Activated CD8-positive, alpha-beta memory T cell treated with anti-CD3 and anti-CD28 coated beads, Interleukin-2, amount 10 ng/mL, durations not matched to agents 7 days and 5 days (primary cell): ENCODE results near the gene ETS1. TPM values are rescaled to one million over a fixed set of nuclear protein-coding genes. Genes with fewer than 3 reads are reported as not detected.

ENCODE experiments used
- ATAC-seq: fragments of 150-1000 bp; cut with Tn5 transposase; one replicate; pipeline ENCODE4 v1.10.0; 2021; ENCODE audit warnings: moderate library complexity
- CTCF ChIA-PET: fragments of 350-600 bp; sonication (Branson Sonifier 250); formaldehyde crosslinking; loops from one replicate; lab custom pipeline; 2021; ENCODE audit warnings: antibody characterized with exemption; lab: Charles Lee
- DNase-seq: peaks from one replicate; pipeline ENCODE4 v3.0.0-alpha.2; 2020
- H3K27ac Mint-ChIP-seq: one replicate; pipeline ENCODE4 v1.8.0; 2021; ENCODE audit warnings: mild to moderate bottlenecking, mixed read lengths
- H3K27me3 Mint-ChIP-seq: one replicate; pipeline ENCODE4 v1.8.0; 2021; ENCODE audit warnings: mixed read lengths
- H3K36me3 Mint-ChIP-seq: one replicate; pipeline ENCODE4 v1.8.0; 2021; ENCODE audit warnings: mild to moderate bottlenecking, mixed read lengths
- H3K4me1 Mint-ChIP-seq: one replicate; pipeline ENCODE4 v1.8.0; 2021; ENCODE audit warnings: mixed read lengths
- H3K4me3 Mint-ChIP-seq: one replicate; pipeline ENCODE4 v1.8.0; 2021; ENCODE audit warnings: mild to moderate bottlenecking, moderate library complexity, mixed read lengths
- H3K9me3 Mint-ChIP-seq: one replicate; pipeline ENCODE4 v1.8.0; 2022; ENCODE audit warnings: low read depth, mixed read lengths
- total RNA-seq, 2 experiments: library from RNA; stranded (reverse); gene quantifications; one replicate each; pipeline ENCODE4 v1.2.3, GENCODE V29; 2021

The ETS1 gene
- total RNA-seq, 2 experiments from 2014 or later = 408 to 671 TPM

DNA sequence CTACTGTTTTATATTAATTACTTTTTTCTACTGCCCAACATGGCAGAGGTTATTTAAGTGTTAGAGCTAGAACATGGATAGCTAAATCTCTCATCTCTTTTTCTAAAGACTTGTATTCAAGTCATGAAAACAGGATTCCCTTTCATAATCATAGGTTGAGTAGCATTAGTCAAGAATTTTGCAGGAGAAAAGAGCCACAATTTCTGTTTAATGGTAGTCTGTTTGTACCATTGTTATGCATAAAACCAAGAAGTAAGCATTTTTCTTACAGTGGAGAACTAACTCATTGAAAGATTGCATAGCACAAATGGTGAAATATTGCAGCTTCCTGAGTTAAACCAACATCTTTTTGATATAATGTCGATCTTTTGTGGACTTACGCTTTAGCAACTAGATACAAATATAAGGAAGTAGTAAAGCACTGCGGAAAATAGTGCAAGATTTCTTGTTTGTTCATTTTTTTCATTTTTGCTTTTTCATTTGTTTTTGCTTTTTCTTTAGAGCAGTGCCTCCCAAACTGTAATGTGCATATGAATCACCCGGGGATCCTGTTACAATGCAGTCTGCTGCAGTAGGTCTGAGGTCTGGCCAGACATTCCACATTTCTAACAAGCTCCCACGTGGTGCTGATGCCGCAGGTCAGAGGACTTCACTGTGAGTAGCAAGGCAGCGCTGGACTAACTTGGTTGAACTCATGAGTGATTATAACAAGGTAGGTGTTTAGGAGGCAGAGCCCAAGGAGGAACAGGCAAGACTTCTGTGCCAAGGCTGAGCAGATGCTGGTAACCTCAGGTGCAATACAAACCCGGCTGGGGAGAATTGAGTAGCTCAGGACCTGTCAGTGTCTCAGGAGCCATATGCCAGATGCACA lies 4.6 kb downstream of the ETS1 start:
- peaks cover 17% of the 10 kb centered on the region for H3K4me1 Mint-ChIP-seq
- H3K9me3 Mint-ChIP-seq = no peaks in the 10 kb centered on the region
- no peak for DNase-seq
- CTCF ChIA-PET = no interaction called here
- no peaks in the 10 kb centered on the region for H3K36me3 Mint-ChIP-seq
- no peak overlapping the region for H3K27ac Mint-ChIP-seq
- no peak for ATAC-seq
- no peak overlapping the region for H3K4me3 Mint-ChIP-seq
- H3K27me3 Mint-ChIP-seq = peaks cover 7% of the 10 kb centered on the region

- no peak overlapping the region for H3K4me3 Mint-ChIP-seq
- ATAC-seq (no peak), DNase-seq (no peak)
- no peak overlapping the region for H3K27ac Mint-ChIP-seq
- no peaks in the 10 kb centered on the region for H3K9me3 Mint-ChIP-seq
- H3K4me1 Mint-ChIP-seq = peaks cover 17% of the 10 kb centered on the region
- H3K27me3 Mint-ChIP-seq = peaks cover 4% of the 10 kb centered on the region
- CTCF ChIA-PET = no interaction called here
- no peaks in the 10 kb centered on the region for H3K36me3 Mint-ChIP-seq
Measured at GRCh38 chr11:128581561-128582272, 5.6 kb downstream of the ETS1 start.

- Mint-ChIP-seq H3K4me1 (peaks cover 17% of the 10 kb centered on the region), H3K4me3 (no peak overlapping the region), H3K27ac (no peak overlapping the region), H3K9me3 (no peaks in the 10 kb centered on the region), H3K27me3 (peaks cover 4% of the 10 kb centered on the region), H3K36me3 (no peaks in the 10 kb centered on the region)
- ATAC-seq (peak; percentile 40), DNase-seq (no peak)
- CTCF ChIA-PET = interaction anchor here (1.0 kb wide), 1 partner anchor 50 kb away, joined by 3 read pairs; no protein-coding TSS in a partner anchor
Measured at GRCh38 chr11:128580612-128581011, 6.7 kb downstream of the ETS1 start.

GRCh38 chr11:128579798-128580504 lies 7.4 kb downstream of the ETS1 start:
- no peaks in the 10 kb centered on the region for H3K36me3 Mint-ChIP-seq
- CTCF ChIA-PET = interaction anchor here (0.7 to 1.0 kb wide), 3 partner anchors 49 to 619 kb away, joined by 3 to 5 read pairs (median 3); no protein-coding TSS in a partner anchor
- peak overlapping the region; percentile 41 for H3K27ac Mint-ChIP-seq
- ATAC-seq (peak; percentile 88), DNase-seq (no peak)
- no peak overlapping the region for H3K4me3 Mint-ChIP-seq
- H3K27me3 Mint-ChIP-seq = peaks cover 4% of the 10 kb centered on the region
- no peaks in the 10 kb centered on the region for H3K9me3 Mint-ChIP-seq
- peaks cover 23% of the 10 kb centered on the region for H3K4me1 Mint-ChIP-seq

- ATAC-seq (no peak), DNase-seq (no peak)
- H3K36me3 Mint-ChIP-seq = no peaks in the 10 kb centered on the region
- no peaks in the 10 kb centered on the region for H3K27me3 Mint-ChIP-seq
- H3K27ac Mint-ChIP-seq = no peak overlapping the region
- H3K4me1 Mint-ChIP-seq = peaks cover 22% of the 10 kb centered on the region
- no peaks in the 10 kb centered on the region for H3K9me3 Mint-ChIP-seq
- no peak overlapping the region for H3K4me3 Mint-ChIP-seq
- CTCF ChIA-PET = interaction anchor here (0.9 kb wide), 1 partner anchor 419 kb away, joined by 3 read pairs; no protein-coding TSS in a partner anchor
Measured at GRCh38 chr11:128576555-128576954, 10.8 kb downstream of the ETS1 start.

GRCh38 chr11:128575961-128576350 lies 11.4 kb downstream of the ETS1 start:
- no peak overlapping the region for H3K4me3 Mint-ChIP-seq
- H3K36me3 Mint-ChIP-seq = no peaks in the 10 kb centered on the region
- no peaks in the 10 kb centered on the region for H3K27me3 Mint-ChIP-seq
- DNase-seq = no peak
- no peaks in the 10 kb centered on the region for H3K9me3 Mint-ChIP-seq
- no peak overlapping the region for H3K27ac Mint-ChIP-seq
- ATAC-seq = no peak
- peaks cover 22% of the 10 kb centered on the region for H3K4me1 Mint-ChIP-seq
- CTCF ChIA-PET = interaction anchor here (0.9 kb wide), 1 partner anchor 418 kb away, joined by 3 read pairs; no protein-coding TSS in a partner anchor

DNA sequence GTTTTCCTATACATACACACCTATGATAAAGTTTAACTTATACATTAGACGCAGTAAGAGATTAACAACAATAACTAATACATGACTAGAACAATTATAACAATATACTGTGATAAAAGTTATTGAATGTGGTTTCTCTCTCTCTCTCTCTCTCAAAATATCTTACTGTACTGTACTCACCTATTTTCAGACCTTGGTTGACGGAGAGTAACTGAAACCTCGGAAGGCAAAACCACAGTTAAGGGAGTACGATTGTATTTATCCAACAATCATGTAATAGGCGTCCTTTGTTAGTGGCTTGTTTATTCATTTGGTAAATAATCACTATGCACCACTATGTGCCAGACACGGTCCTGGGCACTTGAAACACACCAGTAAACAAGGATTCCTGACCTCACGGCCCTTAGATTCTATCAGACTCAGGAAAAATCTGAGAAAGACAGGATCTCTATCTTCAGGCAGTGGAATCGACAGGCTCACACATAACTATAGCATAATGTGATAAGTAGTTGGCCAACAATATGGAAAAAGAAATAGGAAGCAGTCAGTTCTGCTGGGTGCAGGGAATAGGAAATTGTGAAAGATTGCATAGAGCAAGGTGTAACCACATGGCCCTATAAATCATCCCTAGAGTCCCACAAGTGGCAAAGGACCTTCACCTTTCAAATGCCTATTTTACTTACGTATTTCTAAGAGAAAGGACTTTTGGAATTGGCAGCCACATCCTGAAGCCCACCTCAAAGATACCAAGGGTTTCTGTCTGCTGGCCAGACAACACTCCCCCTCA lies 12.0 kb downstream of the ETS1 start:
- CTCF ChIA-PET = no interaction called here
- Mint-ChIP-seq H3K4me3 (no peak overlapping the region), H3K4me1 (peaks cover 18% of the 10 kb centered on the region), H3K9me3 (no peaks in the 10 kb centered on the region), H3K27ac (no peak overlapping the region), H3K27me3 (no peaks in the 10 kb centered on the region), H3K36me3 (no peaks in the 10 kb centered on the region)
- no peak for ATAC-seq
- DNase-seq = no peak

DNA sequence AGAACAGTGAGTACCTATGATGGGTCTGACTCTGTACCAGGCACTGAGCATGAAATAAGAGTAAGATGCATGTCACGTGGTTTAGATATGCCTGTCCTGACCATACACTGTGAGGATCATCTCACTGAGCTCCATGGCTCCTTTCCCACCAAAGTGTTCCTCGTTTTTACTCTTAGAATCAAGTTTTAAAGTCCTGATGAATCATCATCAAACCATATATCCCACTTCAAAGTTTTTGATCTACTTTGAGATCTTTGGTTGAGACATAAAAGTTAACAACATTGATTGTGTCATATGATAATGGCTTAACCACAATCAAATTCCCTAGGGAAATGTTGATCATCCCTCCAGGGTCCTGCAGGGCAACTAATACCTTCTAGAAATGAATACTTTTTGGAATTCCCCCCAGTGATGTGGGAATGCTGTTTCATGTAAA lies 12.8 kb downstream of the ETS1 start:
- Mint-ChIP-seq H3K27ac (no peak overlapping the region), H3K4me1 (peaks cover 11% of the 10 kb centered on the region), H3K36me3 (no peaks in the 10 kb centered on the region), H3K4me3 (no peak overlapping the region), H3K9me3 (no peaks in the 10 kb centered on the region), H3K27me3 (no peaks in the 10 kb centered on the region)
- ATAC-seq = no peak
- CTCF ChIA-PET = no interaction called here
- no peak for DNase-seq

DNA sequence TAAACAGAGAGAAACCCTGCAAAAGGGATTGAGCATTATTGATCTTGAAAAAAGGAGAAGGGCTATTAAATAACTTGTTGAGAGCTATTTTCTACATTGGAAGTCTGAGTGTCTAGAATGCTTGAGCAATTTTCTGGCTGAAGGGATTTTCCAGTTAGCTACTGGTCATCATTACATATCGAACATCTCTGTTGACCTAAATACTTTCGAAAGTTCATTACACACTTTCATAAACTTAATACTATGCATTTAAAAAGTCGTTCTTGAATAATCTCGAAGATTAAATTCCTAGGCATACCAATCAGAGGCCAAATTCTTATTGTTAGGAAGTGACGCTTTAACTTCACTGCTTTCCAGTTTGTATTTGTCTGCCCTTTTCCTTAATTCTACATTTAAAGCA lies 13.7 kb downstream of the ETS1 start:
- H3K27me3 Mint-ChIP-seq = no peaks in the 10 kb centered on the region

GRCh38 chr11:128572965-128573364 lies 14.4 kb downstream of the ETS1 start:
- H3K4me1 Mint-ChIP-seq = peaks cover 11% of the 10 kb centered on the region
- ATAC-seq = no peak
- H3K4me3 Mint-ChIP-seq = no peak overlapping the region
- CTCF ChIA-PET = no interaction called here
- no peaks in the 10 kb centered on the region for H3K9me3 Mint-ChIP-seq
- H3K27ac Mint-ChIP-seq = no peak overlapping the region
- no peaks in the 10 kb centered on the region for H3K27me3 Mint-ChIP-seq
- DNase-seq = no peak
- H3K36me3 Mint-ChIP-seq = no peaks in the 10 kb centered on the region

More for the DNA sequence above, 13.7 kb downstream of the ETS1 start:
- CTCF ChIA-PET = no interaction called here
- no peak for DNase-seq
- no peak for ATAC-seq
- H3K4me1 Mint-ChIP-seq = peaks cover 8% of the 10 kb centered on the region
- no peaks in the 10 kb centered on the region for H3K9me3 Mint-ChIP-seq
- no peaks in the 10 kb centered on the region for H3K36me3 Mint-ChIP-seq
- no peak overlapping the region for H3K27ac Mint-ChIP-seq
- no peak overlapping the region for H3K4me3 Mint-ChIP-seq

DNA sequence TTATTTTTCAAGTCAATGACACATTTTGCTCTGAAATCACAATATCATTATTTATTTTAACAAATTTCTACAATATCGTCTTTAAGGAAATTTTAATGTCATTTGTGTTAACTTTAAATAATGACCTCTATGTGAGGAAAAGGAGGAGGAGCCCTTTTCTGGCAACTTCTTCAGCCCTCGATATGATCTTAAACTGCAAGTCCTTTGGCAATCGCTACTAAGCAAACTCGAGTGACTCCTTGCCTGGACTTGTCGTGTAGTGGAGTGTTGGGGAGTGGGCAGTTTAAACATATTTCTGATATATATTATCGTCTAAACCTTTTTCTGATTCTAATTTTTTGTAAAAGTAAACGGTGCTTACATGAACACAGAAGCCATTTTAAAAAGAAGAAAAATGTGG lies 16.7 kb downstream of the ETS1 start:
- H3K4me3 Mint-ChIP-seq = no peak overlapping the region
- DNase-seq (no peak), ATAC-seq (no peak)
- no peaks in the 10 kb centered on the region for H3K36me3 Mint-ChIP-seq
- H3K27me3 Mint-ChIP-seq = no peaks in the 10 kb centered on the region
- H3K27ac Mint-ChIP-seq = no peak overlapping the region
- peaks cover 11% of the 10 kb centered on the region for H3K4me1 Mint-ChIP-seq
- no peaks in the 10 kb centered on the region for H3K9me3 Mint-ChIP-seq
- CTCF ChIA-PET = no interaction called here

DNA sequence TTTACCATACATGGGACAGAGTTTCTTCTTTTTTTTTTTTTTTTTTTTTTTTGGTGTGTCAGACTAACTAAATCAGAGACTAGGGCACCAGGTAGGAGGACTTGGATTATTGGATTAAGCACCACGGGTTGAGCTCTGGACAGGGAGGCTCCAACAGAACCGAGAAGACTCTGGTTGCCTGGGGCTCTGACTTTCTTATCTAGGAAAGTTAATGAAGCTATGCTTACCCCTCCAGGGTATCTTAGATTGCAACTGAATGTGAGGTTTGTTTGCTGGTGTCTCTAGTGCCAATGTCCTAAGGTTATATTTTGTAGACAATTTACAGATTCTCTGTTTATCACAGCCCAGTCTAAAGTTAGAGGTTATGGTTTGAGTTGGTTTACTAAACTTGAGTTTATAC lies 18.1 kb downstream of the ETS1 start:
- Mint-ChIP-seq H3K9me3 (no peaks in the 10 kb centered on the region), H3K27me3 (no peaks in the 10 kb centered on the region), H3K4me1 (peaks cover 3% of the 10 kb centered on the region), H3K36me3 (no peaks in the 10 kb centered on the region), H3K4me3 (no peak overlapping the region), H3K27ac (no peak overlapping the region)
- DNase-seq (no peak), ATAC-seq (no peak)
- CTCF ChIA-PET = no interaction called here
